A549 (cell line): Measurements from ENCODE around the gene SHC4. TPM values are rescaled to one million over a fixed set of nuclear protein-coding genes. Genes with fewer than 3 reads are reported as not detected.

Experiments used
- ATAC-seq, 2 experiments: fragments of 200-7000 bp in 1 of 2; fragments of >200 bp in 1 of 2; cut with Nextera tagmentation in 1 of 2; cut with Tn5 transposase in 1 of 2; 3 replicates each; pipeline versions ENCODE4 v1.8.0 to v1.9.1; 2018 to 2020; ENCODE audit warnings: mild to moderate bottlenecking in 1 of 2, moderate library complexity in 1 of 2
- CTCF ChIA-PET: fragments of 300-600 bp; sonication (Branson Sonifier 250); formaldehyde crosslinking; extraction: SDS; loops from one replicate; lab custom pipeline; 2021; ENCODE audit warnings: antibody characterized with exemption, inconsistent platforms; lab: Yijun Ruan, JAX
- POLR2A ChIA-PET: fragments of 350-600 bp; formaldehyde crosslinking; extraction: SDS; loops from one replicate; lab custom pipeline; 2021; ENCODE audit warnings: antibody characterized with exemption, inconsistent platforms; lab: Yijun Ruan, JAX
- DNase-seq, 2 experiments: peaks; one replicate each; pipeline versions ENCODE4 v3.0.0 to v3.0.0-alpha.2; 2011 to 2016; ENCODE audit warnings: low read depth in 1 of 2, low spot score in 1 of 2
- FAIRE-seq: peaks from 2 replicates; lab custom pipeline; 2011; peaks lifted over from hg19 to GRCh38; lab: Jason Lieb, UNC
- H3K27ac ChIP-seq, 2 experiments: fragments of >200 bp; sonication (Bioruptor Twin); formaldehyde crosslinking; 3 replicates each; pipeline ENCODE4 v1.5.1; 2016 to 2017
- H3K4me1 ChIP-seq: fragments of >200 bp; sonication (Bioruptor Twin); formaldehyde crosslinking; 3 replicates; pipeline ENCODE4 v1.6.1; 2016
- H3K4me2 ChIP-seq: fragments of >200 bp; sonication (Bioruptor Twin); formaldehyde crosslinking; 3 replicates; pipeline ENCODE4 v1.6.1; 2016
- H3K4me3 ChIP-seq: fragments of >200 bp; sonication (Bioruptor Twin); formaldehyde crosslinking; 3 replicates; pipeline ENCODE4 v1.5.1; 2016
- H3K9me3 ChIP-seq: fragments of >200 bp; sonication (Bioruptor Twin); formaldehyde crosslinking; 3 replicates; pipeline ENCODE4 v1.6.1; 2016
- ATOH8 ChIP-seq: fragments of 250-450 bp; sonication (Bioruptor Pico); IDR thresholded peaks from 2 replicates; pipeline ENCODE4 v1.5.0; 2020; ENCODE audit warnings: low read depth, mild to moderate bottlenecking, moderate library complexity
- CBX2 ChIP-seq: fragments of 200-600 bp; sonication (generic); IDR thresholded peaks from 2 replicates; pipeline ENCODE4 v1.6.1; 2016; ENCODE audit warnings: low read depth, mild to moderate bottlenecking, borderline replicate concordance
- CTCF ChIP-seq: fragments of >200 bp; sonication (Bioruptor Twin); formaldehyde crosslinking; IDR thresholded peaks from 3 replicates; pipeline ENCODE4 v1.5.1; 2016
- EHF ChIP-seq: fragments of 250-450 bp; sonication (Bioruptor Pico); IDR thresholded peaks from 2 replicates; pipeline ENCODE4 v1.5.0; 2020; ENCODE audit warnings: mild to moderate bottlenecking
- EHMT2 ChIP-seq: fragments of 200-600 bp; sonication (generic); IDR thresholded peaks from 2 replicates; pipeline ENCODE4 v1.6.1; 2016; ENCODE audit warnings: antibody characterized with exemption, low read depth, mild to moderate bottlenecking, moderate library complexity
- ESRRA ChIP-seq: fragments of 150-350 bp; IDR thresholded peaks from 2 replicates; pipeline ENCODE4 v1.6.1; 2014; ENCODE audit warnings: mild to moderate bottlenecking, low read length, borderline replicate concordance
- FOSL2 ChIP-seq, 2 experiments: fragments of 450-650 bp in 1 of 2; fragments of >200 bp in 1 of 2; sonication (Bioruptor Twin) in 1 of 2; formaldehyde crosslinking; IDR thresholded peaks; 2 replicates each; pipeline versions ENCODE4 v1.5.0 to v1.6.1; 2016 to 2020; ENCODE audit warnings: mild to moderate bottlenecking in 1 of 2, moderate library complexity in 1 of 2
- HDAC2 ChIP-seq: fragments of 200-600 bp; sonication (generic); IDR thresholded peaks from 2 replicates; pipeline ENCODE4 v1.6.1; 2016
- HOXA7 ChIP-seq: fragments of 250-450 bp; sonication (Bioruptor Pico); IDR thresholded peaks from 2 replicates; pipeline ENCODE4 v1.5.0; 2020; ENCODE audit warnings: mild to moderate bottlenecking, moderate library complexity
- JUN ChIP-seq, 2 experiments: fragments of >200 bp; sonication (Bioruptor Twin); formaldehyde crosslinking; IDR thresholded peaks; 2 replicates in 1 of 2; 3 replicates in 1 of 2; pipeline ENCODE4 v1.6.1; 2016 to 2017
- KDM5A ChIP-seq: fragments of 200-600 bp; sonication (generic); IDR thresholded peaks from 2 replicates; pipeline ENCODE4 v1.6.1; 2016; ENCODE audit warnings: antibody characterized with exemption, mild to moderate bottlenecking
- MAX ChIP-seq: IDR thresholded peaks from 2 replicates; pipeline ENCODE4 v1.6.1; 2012
- MYC ChIP-seq: IDR thresholded peaks from 2 replicates; pipeline ENCODE4 v1.6.1; 2012; ENCODE audit warnings: mild to moderate bottlenecking, inconsistent platforms, low read length, improper control_type of control experiment, borderline replicate concordance
- NPAS2 ChIP-seq: fragments of 250-450 bp; sonication (Bioruptor Pico); IDR thresholded peaks from 2 replicates; pipeline ENCODE4 v1.8.0; 2022; ENCODE audit warnings: mild to moderate bottlenecking, moderate library complexity, borderline replicate concordance
- PBX3 ChIP-seq: IDR thresholded peaks from 2 replicates; pipeline ENCODE4 v1.6.1; 2012
- PHF8 ChIP-seq: fragments of 200-600 bp; sonication (generic); IDR thresholded peaks from 2 replicates; pipeline ENCODE4 v1.6.1; 2016; ENCODE audit warnings: low read depth, mild to moderate bottlenecking, antibody characterized with exemption, moderate library complexity, borderline replicate concordance
- POLR2A ChIP-seq: IDR thresholded peaks from 2 replicates; pipeline ENCODE4 v1.6.1; 2012; ENCODE audit warnings: mild to moderate bottlenecking, low read length
- RARB ChIP-seq: fragments of 250-450 bp; sonication (Bioruptor Pico); IDR thresholded peaks from 2 replicates; pipeline ENCODE4 v1.8.0; 2021; ENCODE audit warnings: mild to moderate bottlenecking, moderate library complexity
- RCOR1 ChIP-seq: fragments of 150-350 bp; IDR thresholded peaks from 2 replicates; pipeline ENCODE4 v1.6.1; 2014; ENCODE audit warnings: antibody characterized with exemption, low read length, low read depth
- TP53 ChIP-seq: fragments of 250-450 bp; sonication (Bioruptor Pico); IDR thresholded peaks from 2 replicates; pipeline ENCODE4 v1.5.0; 2021; ENCODE audit warnings: mild to moderate bottlenecking, moderate library complexity
- ZC3H11A ChIP-seq: fragments of 450-650 bp; IDR thresholded peaks from 2 replicates; pipeline ENCODE4 v1.6.1; 2014; ENCODE audit warnings: antibody characterized with exemption, mild to moderate bottlenecking
- WGBS: methylation state at CpG from one replicate; pipeline ENCODE4 v1.1.6; 2017; ENCODE audit errors: missing lambda C conversion rate; 5-methylcytosine and 5-hydroxymethylcytosine counted together
- polyA plus RNA-seq, 4 experiments: library from polyadenylated mRNA; depleted of rRNA in 3 of 4; stranded (reverse); fragments of >200 nt; fragmentation: RNase III in 1 of 4; extraction: RNeasy Plus Mini Kit Qiagen cat#74134 plus additional on column Dnase treatment in 1 of 4; gene quantifications; 2 replicates in 3 of 4; 3 replicates in 1 of 4; pipeline ENCODE4 v1.2.3, GENCODE V29; 2011 to 2017

Gene SHC4
- polyA plus RNA-seq, 2 of the 4 experiments (the other 2 are of a cell fraction) = 0.08 to 0.16 TPM

- POLR2A ChIA-PET = no interaction called here
- FAIRE-seq = no peak
- Histone ChIP-seq H3K4me1 (no peaks in the 10 kb centered on the region), H3K9me3 (no peaks in the 10 kb centered on the region), H3K27ac (no peak overlapping the region), H3K4me3 (no peak overlapping the region), H3K4me2 (no peak overlapping the region)
- no peak for DNase-seq
- TF ChIP-seq ATOH8 = no peak
- ATAC-seq = no peak; a peak in 1 of 6 replicates
- WGBS = 0% methylated on average over 1 of the region's 1 CpG
- CTCF ChIA-PET = no interaction called here
Observed at GRCh38 chr15:48823237-48823636, 140.5 kb downstream of the SHC4 start.

- no peak for ATAC-seq
- H3K9me3 ChIP-seq = no peaks in the 10 kb centered on the region
- H3K4me1 ChIP-seq = peaks cover 13% of the 10 kb centered on the region; the same call in 2 of the 3 replicates
- H3K4me3 ChIP-seq = no peak overlapping the region
- DNase-seq = no peak
- no peak overlapping the region for H3K4me2 ChIP-seq
- no peak overlapping the region for H3K27ac ChIP-seq
- CTCF ChIA-PET = no interaction called here
- no peak for TF ChIP-seq TP53
- TF ChIP-seq RCOR1 = no peak
- no peak for TF ChIP-seq MYC
- TF ChIP-seq PHF8 = no peak
- TF ChIP-seq FOSL2 (IDR thresholded peaks at IDR 0.05) = no peak
- no peak for TF ChIP-seq FOSL2 (CRISPR knock-in tag; IDR thresholded peaks at IDR 0.05)
- FAIRE-seq = no peak
- POLR2A ChIA-PET = no interaction called here
- WGBS = 16% methylated on average over 2 of the region's 2 CpGs
Observed at GRCh38 chr15:48814286-48814685, 149.4 kb downstream of the SHC4 start.

GRCh38 chr15:48811325-48811958 lies 152.3 kb downstream of the SHC4 start:
- DNase-seq (no peak), ATAC-seq (peak; percentile 35 to 48; a peak in 3 of 6 replicates), FAIRE-seq (no peak)
- Histone ChIP-seq H3K4me3 (peak overlapping the region; percentile 87), H3K4me1 (peaks cover 19% of the 10 kb centered on the region; the same call in 2 of the 3 replicates), H3K9me3 (no peaks in the 10 kb centered on the region), H3K4me2 (peak overlapping the region; percentile 66), H3K27ac (peak overlapping the region in 1 of 2 experiments; percentile 66; a peak in 2 of 6 replicates)
- ChIA-PET POLR2A (interaction anchor here (1.0 kb wide), 1 partner anchor 480 kb away, joined by 5 read pairs; the partner anchor contains the start of gene DUT), CTCF (interaction anchor here (0.7 to 1.4 kb wide), 5 partner anchors 10 to 454 kb away, joined by 3 to 5 read pairs (median 3); partner anchors contain the start of gene FBN1)
- no peak for TF ChIP-seq ESRRA
- TF ChIP-seq CTCF = peak; percentile 13; the same call in 1 of the 3 replicates
- WGBS = 13% methylated on average over 19 of the region's 25 CpGs

GRCh38 chr15:48810414-48811324 lies 153.1 kb downstream of the SHC4 start, which contains the start of gene CEP152:
CEP152 (minus strand) TSS chr15:48811069; CDS start chr15:48805649, 5,420 bp downstream.
- DNase-seq (peak; percentile 67 to 98), ATAC-seq (peak; percentile 98 to 99), FAIRE-seq (no peak)
- ChIA-PET CTCF (interaction anchor here (0.7 to 1.4 kb wide), 5 partner anchors 9 to 453 kb away, joined by 3 to 5 read pairs (median 3); partner anchors contain the start of gene FBN1), POLR2A (interaction anchor here (1.0 kb wide), 1 partner anchor 479 kb away, joined by 5 read pairs; the partner anchor contains the start of gene DUT)
- Histone ChIP-seq H3K4me2 (peak within 1 kb of the TSS; percentile 85), H3K9me3 (no peaks in the 10 kb centered on the region), H3K4me1 (peaks cover 19% of the 10 kb centered on the region; the same call in 2 of the 3 replicates), H3K27ac (peak within 1 kb of the TSS; percentile 76 to 90), H3K4me3 (peak within 1 kb of the TSS; percentile 87)
- 2% methylated on average over 21 of the region's 51 CpGs for WGBS
- TF ChIP-seq HDAC2 = no peak
- peak; percentile 25; the same call in 1 of the 2 replicates for TF ChIP-seq POLR2A
- no peak for TF ChIP-seq RARB
- no peak for TF ChIP-seq RCOR1
- no peak for TF ChIP-seq EHMT2
- TF ChIP-seq ZC3H11A = no peak
- 0 out of 5 replicates have a peak, but pooled peaks of 1 of the 2 experiments have one; percentile 37 for TF ChIP-seq JUN (IDR thresholded peaks at IDR 0.05)
- TF ChIP-seq HOXA7 (CRISPR knock-in tag) = no peak
- TF ChIP-seq PBX3 = peak; percentile 78
- no peak for TF ChIP-seq CBX2
- no peak for TF ChIP-seq KDM5A
- no peak for TF ChIP-seq EHF (CRISPR knock-in tag)
- peak; percentile 30; the same call in 1 of the 2 replicates for TF ChIP-seq PHF8
- TF ChIP-seq MAX = 0 out of 2 replicates have a peak, but pooled peaks have one; percentile 13
- TF ChIP-seq NPAS2 (CRISPR knock-in tag) = no peak
